Measurements from ENCODE around the gene TMSB15B.
"Not testable (repeated sequence)": the region's sequence is repeated elsewhere in the genome, so short reads cannot be mapped to it uniquely, and the experiment has no call there.

The TMSB15B gene

GRCh38 chrX:103962411-103963278 lies at the start of gene TMSB15B:
TMSB15B (plus strand) TSS chrX:103962627.
- not testable (repeated sequence) for DNase-seq

- no peak for DNase-seq
Observed at GRCh38 chrX:103913356-103914020, 48.9 kb upstream of the TMSB15B start.

GRCh38 chrX:103918050-103918449 lies 44.4 kb upstream of the TMSB15B start:
- DNase-seq, result peak; percentile 64

- DNase-seq, result peak; percentile 76
Observed at GRCh38 chrX:103918571-103919269, 43.7 kb upstream of the TMSB15B start.

GRCh38 chrX:103919270-103919637 lies 43.2 kb upstream of the TMSB15B start:
- no peak for DNase-seq

GRCh38 chrX:103920515-103920914 lies 41.9 kb upstream of the TMSB15B start:
- DNase-seq, result not testable (repeated sequence)

- no peak for DNase-seq
Observed at GRCh38 chrX:103927030-103927429, 35.4 kb upstream of the TMSB15B start.

GRCh38 chrX:103927633-103928032 lies 34.8 kb upstream of the TMSB15B start:
- DNase-seq, result no peak

- no peak for DNase-seq
Observed at GRCh38 chrX:103932133-103932532, 30.3 kb upstream of the TMSB15B start.

- DNase-seq, result not testable (repeated sequence)
Observed at GRCh38 chrX:103940257-103940656, 22.2 kb upstream of the TMSB15B start.

GRCh38 chrX:103941201-103941975 lies 21.0 kb upstream of the TMSB15B start:
- no peak for DNase-seq

- no peak for DNase-seq
Observed at GRCh38 chrX:103949506-103949905, 12.9 kb upstream of the TMSB15B start.

GRCh38 chrX:103953353-103953752 lies 9.1 kb upstream of the TMSB15B start:
- DNase-seq, result no peak

- no peak for DNase-seq
Observed at GRCh38 chrX:103954259-103954658, 8.2 kb upstream of the TMSB15B start.

GRCh38 chrX:103960599-103960998 lies 1.8 kb upstream of the TMSB15B start:
- not testable (repeated sequence) for DNase-seq

GRCh38 chrX:103983508-103983907 lies 21.1 kb downstream of the TMSB15B start:
- DNase-seq, result not testable (repeated sequence)

GRCh38 chrX:103999234-103999633 lies 36.8 kb downstream of the TMSB15B start:
- DNase-seq, result no peak

- no peak for DNase-seq
Observed at GRCh38 chrX:104008831-104009230, 46.4 kb downstream of the TMSB15B start.

- no peak for DNase-seq
Observed at GRCh38 chrX:104013158-104013557, 50.7 kb downstream of the TMSB15B start.

GRCh38 chrX:104013606-104014005 lies 51.2 kb downstream of the TMSB15B start, which contains the start of gene H2BW1:
H2BW1 (minus strand) TSS chrX:104013708; CDS start chrX:104013576, 132 bp downstream.
- no peak for DNase-seq

- DNase-seq, result not testable (repeated sequence)
Observed at GRCh38 chrX:104015576-104015975, 53.1 kb downstream of the TMSB15B start.

All from femur (tissue), 1 donor.